K562 (cell line): ENCODE results near the gene LRRC3C. TPM values are rescaled to one million over a fixed set of nuclear protein-coding genes. Genes with fewer than 3 reads are reported as not detected.

Experiments used
- ATAC-seq: fragments of 200-7000 bp; cut with Tn5 transposase; 3 replicates; pipeline ENCODE4 v1.9.1; 2020; ENCODE audit warnings: moderate library complexity
- BruUV-seq: library from RNA; stranded (reverse); fragments of 400-500 nt; replicated peaks from 2 replicates; lab custom pipeline; 2021; lab: Mats Ljungman, UMichigan
- CTCF ChIA-PET: fragments of 300-600 bp; formaldehyde crosslinking; extraction: SDS; loops from one replicate; lab custom pipeline; 2021; ENCODE audit warnings: low intra/inter-chr PET ratio; lab: Yijun Ruan, JAX
- POLR2A ChIA-PET: fragments of 300-600, 350-650 bp; sonication (Branson Sonifier 250); formaldehyde crosslinking; extraction: SDS; loops from one replicate; lab custom pipeline; 2021; ENCODE audit warnings: antibody characterized with exemption, inconsistent platforms; lab: Yijun Ruan, JAX
- DNase-seq, 4 experiments: peaks; one replicate each; pipeline versions ENCODE4 v3.0.0 to v3.0.0-alpha.2; 2011 to 2018; ENCODE audit warnings: low spot score in 3 of 4, mixed read lengths in 3 of 4; ENCODE audit errors: extremely low read depth in 1 of 4
- FAIRE-seq: peaks from 2 replicates; lab custom pipeline; 2011; peaks lifted over from hg19 to GRCh38; lab: Jason Lieb, UNC
- H2AFZ ChIP-seq: 2 replicates; pipeline ENCODE4 v1.6.0; 2011; ENCODE audit warnings: low read depth, low read length, control low read depth, inconsistent platforms
- H3K27ac ChIP-seq: fragments of 200-600 bp; 3 replicates; pipeline ENCODE4 v1.8.0; 2011; ENCODE audit warnings: low read depth, mild to moderate bottlenecking, control low read depth, inconsistent platforms, low read length, moderate library complexity, mixed read lengths; ENCODE audit errors: extremely low read depth
- H3K27me3 ChIP-seq, 2 experiments: fragments of 300-600 bp in 1 of 2; 2 replicates in 1 of 2; 3 replicates in 1 of 2; pipeline versions ENCODE4 v1.6.0 to v1.8.0; 2011; ENCODE audit warnings: inconsistent platforms in 2 of 2, low read length in 2 of 2, mild to moderate bottlenecking in 1 of 2, mixed read lengths in 1 of 2, moderate library complexity in 1 of 2; ENCODE audit not compliant: control insufficient read depth in 2 of 2, insufficient read depth in 2 of 2
- H3K36me3 ChIP-seq: fragments of 300-600 bp; 3 replicates; pipeline ENCODE4 v1.8.0; 2011; ENCODE audit warnings: mild to moderate bottlenecking, low read length, inconsistent platforms; ENCODE audit not compliant: control insufficient read depth, insufficient read depth
- H3K4me1 ChIP-seq, 2 experiments: fragments of 200-600 bp in 1 of 2; replicated peaks in 1 of 2; 2 replicates in 1 of 2; 3 replicates in 1 of 2; pipeline versions ENCODE4 v1.5.1 to v1.8.0; 2011; ENCODE audit warnings: inconsistent platforms in 2 of 2, low read length in 2 of 2, mild to moderate bottlenecking in 1 of 2, mixed read lengths in 1 of 2, moderate library complexity in 1 of 2; ENCODE audit not compliant: control insufficient read depth in 2 of 2, insufficient read depth in 2 of 2
- H3K4me2 ChIP-seq: 2 replicates; pipeline ENCODE4 v1.6.1; 2011; ENCODE audit warnings: low read length, control low read depth, inconsistent platforms, mixed read lengths; ENCODE audit not compliant: insufficient read depth
- H3K4me3 ChIP-seq: fragments of 200-600 bp; sonication (generic), shearing (Covaris generic); 2 replicates; pipeline ENCODE4 v1.5.1; 2016; ENCODE audit warnings: control low read depth, inconsistent platforms
- H3K79me2 ChIP-seq: fragments of 200-600 bp; 3 replicates; pipeline ENCODE4 v1.8.0; 2011; ENCODE audit warnings: low read length, inconsistent platforms; ENCODE audit not compliant: control insufficient read depth, insufficient read depth
- H3K9ac ChIP-seq, 2 experiments: 2 replicates each; pipeline versions ENCODE4 v1.6.0 to v1.6.1; 2011; ENCODE audit warnings: low read depth in 2 of 2, low read length in 2 of 2, control low read depth in 1 of 2, inconsistent platforms in 1 of 2, mild to moderate bottlenecking in 1 of 2, mixed read lengths in 1 of 2; ENCODE audit not compliant: insufficient read depth in 1 of 2
- H3K9me1 ChIP-seq: one replicate; pipeline ENCODE4 v1.6.0; 2011; ENCODE audit warnings: inconsistent platforms, mild to moderate bottlenecking, low read length, moderate library complexity; ENCODE audit not compliant: control insufficient read depth, insufficient read depth
- H3K9me3 ChIP-seq: replicated peaks from 2 replicates; pipeline ENCODE4 v1.5.1; 2011; ENCODE audit warnings: low read depth, low read length, inconsistent platforms; ENCODE audit not compliant: control insufficient read depth, insufficient read depth
- H4K20me1 ChIP-seq: replicated peaks from 2 replicates; pipeline ENCODE4 v1.6.1; 2011; ENCODE audit warnings: low read length, inconsistent platforms, mixed read lengths; ENCODE audit not compliant: control insufficient read depth, insufficient read depth
- CREB3L1 ChIP-seq: fragments of 450-650 bp; IDR thresholded peaks from 2 replicates; pipeline ENCODE4 v1.6.1; 2014; ENCODE audit warnings: low read depth, mild to moderate bottlenecking, moderate library complexity, borderline replicate concordance
- FOXK2 ChIP-seq, 2 experiments: fragments of 450-650 bp; IDR thresholded peaks in 1 of 2; conservative IDR thresholded peaks in 1 of 2; 2 replicates each; pipeline ENCODE4 v1.6.1; 2016; ENCODE audit warnings: low read depth in 2 of 2, mild to moderate bottlenecking in 1 of 2
- GTF2E2 ChIP-seq: fragments of 200-800 bp; sonication (Bioruptor generic); IDR thresholded peaks from 2 replicates; pipeline ENCODE4 v1.6.1; 2016; ENCODE audit warnings: missing genetic modification characterization, missing compliant biosample characterization
- KDM1A ChIP-seq, 2 experiments: fragments of 450-650 bp; IDR thresholded peaks; 2 replicates each; pipeline ENCODE4 v1.6.1; 2016; ENCODE audit warnings: mild to moderate bottlenecking in 2 of 2
- PRPF4 ChIP-seq: fragments of 200-400 bp; formaldehyde crosslinking; IDR thresholded peaks from one replicate; pipeline ENCODE4 v1.6.1; 2017; ENCODE audit warnings: low read length, low read depth, mild to moderate bottlenecking; ENCODE audit not compliant: insufficient read depth, poor library complexity, severe bottlenecking
- RFX1 ChIP-seq: fragments of 450-650 bp; IDR thresholded peaks from 2 replicates; pipeline ENCODE4 v1.6.1; 2016; ENCODE audit warnings: mild to moderate bottlenecking, moderate library complexity
- WGBS: fragments of 100-300 bp; shearing (Covaris generic); methylation state at CpG from one replicate; pipeline ENCODE4 v1.1.6; 2016; ENCODE audit warnings: low coverage, mixed read lengths; ENCODE audit not compliant: insufficient coverage; ENCODE audit errors: missing lambda C conversion rate; 5-methylcytosine and 5-hydroxymethylcytosine counted together
- in situ Hi-C: fragments of 300-500 bp; cut with MboI; formaldehyde crosslinking; loops from 4 replicates; pipeline ENCODE4 v1.15.0; 2018; ENCODE audit warnings: inconsistent platforms, mixed read lengths
- intact Hi-C: fragments of 100-400 bp; cut with micrococcal nuclease; formaldehyde crosslinking; loops from 2 replicates; pipeline ENCODE4 v1.14.2; 2022
- polyA plus RNA-seq, 8 experiments: library from polyadenylated mRNA; depleted of rRNA in 4 of 8; stranded (reverse) in 5 of 8; unstranded in 3 of 8; fragments of >200 nt; fragmentation: Nextera tagmentation in 2 of 8; fragmentation: Illumina TruSeq in 1 of 8; extraction: Ambion mirVana in 2 of 8; extraction: Trizol in 1 of 8; gene quantifications; 2 replicates each; pipeline versions ENCODE4 v1.2.1 to v1.2.3, GENCODE V29; 2011 to 2014; ENCODE audit warnings: inconsistent platforms in 1 of 8, missing spikeins in 1 of 8
- total RNA-seq, 7 experiments: library from RNA; depleted of rRNA in 6 of 7; stranded (reverse); fragments of >200 nt in 6 of 7; fragmentation: Illumina TruSeq in 2 of 7; extraction: Trizol in 2 of 7; gene quantifications; 2 replicates each; pipeline versions ENCODE4 v1.2.1 to v1.2.3, GENCODE V29; 2011 to 2021; ENCODE audit warnings: low replicate concordance in 1 of 7
- TF ChIP-seq, protein P1 (sequence below): sonication (generic); formaldehyde crosslinking; IDR thresholded peaks from 2 replicates; pipeline ENCODE4 v1.8.1; 2022; ENCODE audit warnings: missing genetic modification reagents

The LRRC3C gene
- total and polyA plus RNA-seq, 9 of the 15 experiments (the other 6 are each of a cell fraction or from before 2014, with no cell fraction given), result not detected

DNA sequence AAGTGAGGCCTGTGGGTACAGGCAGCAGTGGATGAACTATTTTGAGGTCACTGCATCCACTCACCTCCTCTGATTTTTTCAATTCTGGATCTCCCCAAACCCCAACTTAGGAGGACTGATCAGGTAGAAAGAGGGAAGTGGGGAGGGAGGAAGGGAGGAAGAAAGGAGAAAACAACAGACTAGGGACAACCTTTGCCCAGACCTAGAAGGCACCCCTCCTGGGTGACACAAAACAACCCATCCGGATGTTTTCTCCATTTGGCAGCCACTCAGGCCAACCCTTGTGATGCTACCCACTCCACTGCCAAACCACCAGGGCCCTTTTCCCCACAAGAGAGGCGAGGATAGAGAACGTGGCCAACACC is 2.9 kb upstream of the LRRC3C start (continued):
- TF ChIP-seq, protein P1, sequence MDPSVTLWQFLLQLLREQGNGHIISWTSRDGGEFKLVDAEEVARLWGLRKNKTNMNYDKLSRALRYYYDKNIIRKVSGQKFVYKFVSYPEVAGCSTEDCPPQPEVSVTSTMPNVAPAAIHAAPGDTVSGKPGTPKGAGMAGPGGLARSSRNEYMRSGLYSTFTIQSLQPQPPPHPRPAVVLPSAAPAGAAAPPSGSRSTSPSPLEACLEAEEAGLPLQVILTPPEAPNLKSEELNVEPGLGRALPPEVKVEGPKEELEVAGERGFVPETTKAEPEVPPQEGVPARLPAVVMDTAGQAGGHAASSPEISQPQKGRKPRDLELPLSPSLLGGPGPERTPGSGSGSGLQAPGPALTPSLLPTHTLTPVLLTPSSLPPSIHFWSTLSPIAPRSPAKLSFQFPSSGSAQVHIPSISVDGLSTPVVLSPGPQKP, result no peak
- TF ChIP-seq GTF2E2 (tag), result no peak
- no peak for TF ChIP-seq PRPF4
- no peak for TF ChIP-seq FOXK2 (conservative IDR thresholded peaks at IDR 0.05 in 1 of 2, IDR thresholded peaks at IDR 0.05 in 1 of 2; ENCODE audit: low read depth in 2 of 2)
- TF ChIP-seq CREB3L1, result no peak

- no peak for ATAC-seq
- no peak overlapping the region for H3K4me3 ChIP-seq
- peak in 3 of 4 experiments; percentile 33 to 49 (median 35) for DNase-seq
- peaks cover 13% of the 10 kb centered on the region for H3K9me1 ChIP-seq
- no peak overlapping the region for H2AFZ ChIP-seq
- CTCF ChIA-PET, result no interaction called here
- H4K20me1 ChIP-seq, result 0 out of 2 replicates have a peak, but pooled peaks cover 14% of the 10 kb centered on the region
- WGBS, result 57% methylated on average over 11 of the region's 11 CpGs
- peak overlapping the region; percentile 77 to 83; a peak in 3 of 4 replicates for H3K9ac ChIP-seq
- no peaks in the 10 kb centered on the region for H3K9me3 ChIP-seq
- POLR2A ChIA-PET, result interaction anchor here (0.5 to 2.0 kb wide), 6 partner anchors 7 to 113 kb away, joined by 3 to 7 read pairs (median 4); partner anchors contain the start of gene GSDMB
- no TSS peak for BruUV-seq
- H3K79me2 ChIP-seq, result peaks cover 33% of the 10 kb centered on the region
- FAIRE-seq, result peak; percentile 65
- H3K27me3 ChIP-seq, result no peaks in the 10 kb centered on the region
- TF ChIP-seq KDM1A (IDR thresholded peaks at IDR 0.05), result no peak
- peak; percentile 82 for TF ChIP-seq RFX1
- no peak overlapping the region for H3K27ac ChIP-seq
- intact Hi-C loops (loop anchor here (2.0 kb wide), 1 partner anchor 27 kb away; no protein-coding TSS in a partner anchor), in situ Hi-C loops (no loop called here)
- peaks cover 27 to 47% of the 10 kb centered on the region in 2 experiments for H3K4me1 ChIP-seq
- peaks cover 38% of the 10 kb centered on the region; the same call in 2 of the 3 replicates for H3K36me3 ChIP-seq
- peak overlapping the region; percentile 95; the same call in 1 of the 2 replicates for H3K4me2 ChIP-seq
Measured at GRCh38 chr17:39925282-39926134, 2.0 kb upstream of the LRRC3C start.
